T-helper 17 cell (primary cell): ENCODE measurements around the gene FOLR2. TPM values are rescaled to one million over a fixed set of nuclear protein-coding genes. Genes with fewer than 3 reads are reported as not detected.

Experiments
- ATAC-seq: fragments of 150-1000 bp; cut with Tn5 transposase; 2 replicates; pipeline ENCODE4 v1.10.0; 2021; ENCODE audit warnings: mild to moderate bottlenecking, moderate library complexity
- DNase-seq, 3 donors: peaks; one replicate each; pipeline versions ENCODE4 v3.0.0 to v3.0.0-alpha.2; 2020 to 2021
- H3K9me3 ChIP-seq: one replicate; pipeline ENCODE4 v1.7.0; 2013; ENCODE audit warnings: low read length, mild to moderate bottlenecking; ENCODE audit not compliant: control insufficient read depth, poor library complexity, severe bottlenecking
- H3K27ac Mint-ChIP-seq: one replicate; pipeline ENCODE4 v1.8.0; 2022; ENCODE audit warnings: mild to moderate bottlenecking, moderate library complexity, mixed read lengths
- H3K27me3 Mint-ChIP-seq: one replicate; pipeline ENCODE4 v1.8.0; 2022; ENCODE audit warnings: mixed read lengths
- H3K36me3 Mint-ChIP-seq: one replicate; pipeline ENCODE4 v1.8.0; 2022; ENCODE audit warnings: low read depth, mixed read lengths
- H3K4me1 Mint-ChIP-seq: one replicate; pipeline ENCODE4 v1.8.0; 2022; ENCODE audit warnings: mild to moderate bottlenecking, mixed read lengths
- H3K4me3 Mint-ChIP-seq: one replicate; pipeline ENCODE4 v1.8.0; 2022; ENCODE audit warnings: mild to moderate bottlenecking, moderate library complexity, mixed read lengths
- total RNA-seq, 4 donors: library from RNA in 2 of 4; stranded (reverse) in 2 of 4; gene quantifications; one replicate each; pipeline ENCODE4 v1.2.3 and lab custom pipeline; 2022 to 2026

Gene FOLR2
- total RNA-seq, 2 donors from 2014 or later = not detected

GRCh38 chr11:72220696-72221363 lies 4.2 kb downstream of the FOLR2 start:
- no peak for DNase-seq
- Mint-ChIP-seq H3K36me3 (peaks cover 7% of the 10 kb centered on the region), H3K27me3 (peaks cover 27% of the 10 kb centered on the region), H3K4me3 (no peak overlapping the region), H3K27ac (no peak overlapping the region), H3K4me1 (peaks cover 24% of the 10 kb centered on the region)
- ATAC-seq = no peak
- no peaks in the 10 kb centered on the region for H3K9me3 ChIP-seq

GRCh38 chr11:72221386-72222075 lies 4.9 kb downstream of the FOLR2 start:
- peaks cover 5% of the 10 kb centered on the region for H3K36me3 Mint-ChIP-seq
- no peak for DNase-seq

GRCh38 chr11:72222106-72222891 lies 5.7 kb downstream of the FOLR2 start:
- ATAC-seq (no peak), DNase-seq (no peak)

More at GRCh38 chr11:72221386-72222075, 4.9 kb downstream of the FOLR2 start:
- no peaks in the 10 kb centered on the region for H3K9me3 ChIP-seq
- H3K27ac Mint-ChIP-seq = peak overlapping the region; percentile 79
- H3K4me1 Mint-ChIP-seq = peaks cover 28% of the 10 kb centered on the region
- H3K27me3 Mint-ChIP-seq = peaks cover 23% of the 10 kb centered on the region
- ATAC-seq = no peak
- no peak overlapping the region for H3K4me3 Mint-ChIP-seq

GRCh38 chr11:72222907-72223614 lies 6.5 kb downstream of the FOLR2 start:
- Mint-ChIP-seq H3K27me3 (peaks cover 7% of the 10 kb centered on the region), H3K4me3 (peak overlapping the region; percentile 99), H3K27ac (peak overlapping the region; percentile 79), H3K4me1 (peaks cover 25% of the 10 kb centered on the region), H3K36me3 (peaks cover 2% of the 10 kb centered on the region)
- DNase-seq = peak; percentile 83 to 94 (median 93)
- H3K9me3 ChIP-seq = no peaks in the 10 kb centered on the region
- ATAC-seq = peak; percentile 84

More at GRCh38 chr11:72222106-72222891, 5.7 kb downstream of the FOLR2 start:
- Mint-ChIP-seq H3K27me3 (peaks cover 15% of the 10 kb centered on the region), H3K4me1 (peaks cover 29% of the 10 kb centered on the region), H3K27ac (peak overlapping the region; percentile 79), H3K36me3 (peaks cover 2% of the 10 kb centered on the region), H3K4me3 (peak overlapping the region; percentile 99)
- H3K9me3 ChIP-seq = no peaks in the 10 kb centered on the region

GRCh38 chr11:72223615-72224563 lies 7.3 kb downstream of the FOLR2 start:
- no peaks in the 10 kb centered on the region for H3K27me3 Mint-ChIP-seq
- peak overlapping the region; percentile 99 for H3K4me3 Mint-ChIP-seq
- peak; percentile 32 to 57 (median 48) for DNase-seq
- ATAC-seq = peak; percentile 56
- peaks cover 25% of the 10 kb centered on the region for H3K4me1 Mint-ChIP-seq
- H3K27ac Mint-ChIP-seq = peak overlapping the region; percentile 93
- H3K36me3 Mint-ChIP-seq = peaks cover 2% of the 10 kb centered on the region
- no peaks in the 10 kb centered on the region for H3K9me3 ChIP-seq

GRCh38 chr11:72224564-72225410 lies 8.2 kb downstream of the FOLR2 start, which contains the start of gene INPPL1:
Gene INPPL1 (plus strand): TSS chr11:72224767. CDS start chr11:72224985, 218 bp downstream.
- H3K4me1 Mint-ChIP-seq = peaks cover 25% of the 10 kb centered on the region
- no peaks in the 10 kb centered on the region for H3K27me3 Mint-ChIP-seq

GRCh38 chr11:72225411-72225951 lies 8.9 kb downstream of the FOLR2 start:
- DNase-seq = no peak
- Mint-ChIP-seq H3K36me3 (peaks cover 2% of the 10 kb centered on the region), H3K27ac (peak overlapping the region; percentile 91), H3K27me3 (no peaks in the 10 kb centered on the region), H3K4me1 (peaks cover 25% of the 10 kb centered on the region), H3K4me3 (peak overlapping the region; percentile 99)
- ATAC-seq = peak; percentile 17
- H3K9me3 ChIP-seq = no peaks in the 10 kb centered on the region

More at GRCh38 chr11:72224564-72225410, 8.2 kb downstream of the FOLR2 start, which contains the start of gene INPPL1:
- Mint-ChIP-seq H3K27ac (peak within 1 kb of the TSS; percentile 93), H3K4me3 (peak within 1 kb of the TSS; percentile 99), H3K36me3 (peaks cover 2% of the 10 kb centered on the region)
- ATAC-seq (no peak), DNase-seq (no peak)
- no peaks in the 10 kb centered on the region for H3K9me3 ChIP-seq

- ATAC-seq = no peak
- Mint-ChIP-seq H3K27ac (peak overlapping the region; percentile 91), H3K36me3 (peaks cover 2% of the 10 kb centered on the region), H3K4me3 (no peak overlapping the region), H3K27me3 (no peaks in the 10 kb centered on the region), H3K4me1 (peaks cover 25% of the 10 kb centered on the region)
- DNase-seq = no peak
- no peaks in the 10 kb centered on the region for H3K9me3 ChIP-seq
Observed at GRCh38 chr11:72226701-72227100, 10.1 kb downstream of the FOLR2 start.

GRCh38 chr11:72227316-72228228 lies 11.0 kb downstream of the FOLR2 start:
- H3K4me1 Mint-ChIP-seq = peaks cover 19% of the 10 kb centered on the region
- DNase-seq = no peak

GRCh38 chr11:72228229-72228843 lies 11.7 kb downstream of the FOLR2 start:
- Mint-ChIP-seq H3K27ac (peak overlapping the region; percentile 41), H3K4me1 (peaks cover 16% of the 10 kb centered on the region), H3K36me3 (peaks cover 7% of the 10 kb centered on the region), H3K4me3 (no peak overlapping the region), H3K27me3 (no peaks in the 10 kb centered on the region)
- no peak for DNase-seq
- no peaks in the 10 kb centered on the region for H3K9me3 ChIP-seq
- ATAC-seq = no peak

More at GRCh38 chr11:72227316-72228228, 11.0 kb downstream of the FOLR2 start:
- H3K27me3 Mint-ChIP-seq = no peaks in the 10 kb centered on the region
- no peak overlapping the region for H3K27ac Mint-ChIP-seq
- ATAC-seq = no peak
- no peaks in the 10 kb centered on the region for H3K9me3 ChIP-seq
- no peak overlapping the region for H3K4me3 Mint-ChIP-seq
- H3K36me3 Mint-ChIP-seq = peaks cover 6% of the 10 kb centered on the region
